Gastroesophageal sphincter (tissue), 4 donors: ENCODE measurements around the gene FOSL2. TPM values are rescaled to one million over a fixed set of nuclear protein-coding genes. Genes with fewer than 3 reads are reported as not detected.

ENCODE experiments used
- ATAC-seq: fragments of 150-250 bp; one replicate; pipeline ENCODE4 v1.9.1; 2016; ENCODE audit warnings: mild to moderate bottlenecking, moderate library complexity
- H3K27ac ChIP-seq, 4 donors: fragments of 200-600 bp; sonication (generic) in 3 of 4; 1 replicate in 3 of 4; 2 replicates in 1 of 4; pipeline ENCODE4 v1.5.1; 2016 to 2019
- H3K27me3 ChIP-seq: fragments of 200-600 bp; sonication (generic); one replicate; pipeline ENCODE4 v1.5.1; 2019
- H3K36me3 ChIP-seq, 2 donors: fragments of 200-600 bp; sonication (generic); one replicate each; pipeline ENCODE4 v1.5.1; 2019; ENCODE audit warnings: control low read depth in 1 of 2
- H3K4me1 ChIP-seq, 3 donors: fragments of 200-600 bp; sonication (generic); 1 replicate in 2 of 3; 2 replicates in 1 of 3; pipeline ENCODE4 v1.5.1; 2016 to 2019; ENCODE audit warnings: control low read depth in 2 of 3
- H3K4me3 ChIP-seq, 2 donors: fragments of 200-600 bp; sonication (generic); one replicate each; pipeline ENCODE4 v1.5.1; 2019; ENCODE audit warnings: mild to moderate bottlenecking in 1 of 2, moderate library complexity in 1 of 2
- H3K9me3 ChIP-seq, 3 donors: fragments of 200-600 bp; sonication (generic); one replicate each; pipeline ENCODE4 v1.5.1; 2017 to 2019; ENCODE audit warnings: control low read depth in 2 of 3
- EP300 ChIP-seq: sonication (generic); formaldehyde crosslinking; IDR thresholded peaks from one replicate; pipeline ENCODE4 v1.6.1; 2017; ENCODE audit warnings: antibody characterized with exemption, mild to moderate bottlenecking
- POLR2A ChIP-seq, 2 donors: fragments of 450-650 bp; IDR thresholded peaks; one replicate each; pipeline ENCODE4 v1.6.1; 2017; ENCODE audit warnings: antibody characterized with exemption in 2 of 2, mild to moderate bottlenecking in 2 of 2, moderate library complexity in 1 of 2
- POLR2AphosphoS5 ChIP-seq: sonication (generic); formaldehyde crosslinking; IDR thresholded peaks from one replicate; pipeline ENCODE4 v1.6.1; 2017; ENCODE audit warnings: antibody characterized with exemption
- whole genome bisulfite sequencing, 2 donors: methylation state at CpG; one replicate each; pipeline ENCODE4 v1.1.5; 2018; ENCODE audit warnings: low coverage in 1 of 2; 5-methylcytosine and 5-hydroxymethylcytosine counted together
- total RNA-seq, 4 donors: library from RNA; depleted of rRNA; stranded (reverse); fragments of >200 nt; gene quantifications; one replicate each; pipeline ENCODE4 v1.1.0, GENCODE V29; 2016
- TF ChIP-seq, protein P1 (sequence below), 4 experiments: fragments of 200-600 bp in 2 of 4; fragments of 450-650 bp in 2 of 4; sonication (generic) in 1 of 4; IDR thresholded peaks; one replicate each; pipeline ENCODE4 v1.5.1; 2017 to 2019; ENCODE audit warnings: antibody characterized with exemption in 4 of 4, mild to moderate bottlenecking in 2 of 4, moderate library complexity in 2 of 4

The FOSL2 gene
- total RNA-seq, 4 donors from 2014 or later, result 75.3 to 152 (median 132) TPM

DNA sequence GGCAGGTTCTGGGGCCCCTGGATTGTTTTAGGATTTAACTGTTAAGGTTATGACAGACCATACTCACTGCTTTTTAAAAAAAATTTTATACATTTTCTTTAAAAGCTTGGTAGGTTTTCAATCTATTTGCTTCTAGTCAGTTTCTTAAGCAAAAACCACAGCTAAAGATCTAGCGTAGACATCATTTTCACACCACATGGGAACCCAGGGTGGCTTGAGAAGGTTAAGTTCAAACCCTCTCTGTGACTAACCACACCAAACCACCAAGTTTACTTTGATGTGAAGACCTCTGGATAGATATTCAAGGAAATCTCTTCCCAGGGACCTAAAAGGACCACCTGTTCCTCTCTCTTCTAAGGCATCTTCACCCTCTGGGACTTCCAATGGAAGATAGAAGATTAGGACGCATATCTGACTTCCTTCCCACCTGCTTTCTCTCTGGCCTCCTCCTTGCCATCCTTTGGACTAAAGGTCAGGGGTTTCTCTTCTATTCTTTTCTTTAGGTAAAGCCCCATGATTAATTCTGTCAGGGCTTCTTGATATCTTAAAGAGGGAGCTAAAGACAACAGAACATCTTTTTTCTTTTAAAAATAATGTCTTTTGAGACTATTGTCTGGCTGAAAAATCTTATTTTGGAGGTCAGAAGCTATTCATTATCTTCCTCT is 32.3 kb downstream of the FOSL2 start:
- no peaks in the 10 kb centered on the region for H3K9me3 ChIP-seq
- H3K36me3 ChIP-seq, result peaks cover 0 to 16% of the 10 kb centered on the region in 2 donors
- no peaks in the 10 kb centered on the region for H3K27me3 ChIP-seq
- no peak overlapping the region for H3K4me3 ChIP-seq
- H3K4me1 ChIP-seq, result peaks cover 0 to 9% (median 0%) of the 10 kb centered on the region in 3 donors
- H3K27ac ChIP-seq, result no peak overlapping the region
- no peak for ATAC-seq
- no peak for TF ChIP-seq POLR2AphosphoS5
- no peak for TF ChIP-seq POLR2A (IDR thresholded peaks at IDR 0.05)
- TF ChIP-seq, protein P1, sequence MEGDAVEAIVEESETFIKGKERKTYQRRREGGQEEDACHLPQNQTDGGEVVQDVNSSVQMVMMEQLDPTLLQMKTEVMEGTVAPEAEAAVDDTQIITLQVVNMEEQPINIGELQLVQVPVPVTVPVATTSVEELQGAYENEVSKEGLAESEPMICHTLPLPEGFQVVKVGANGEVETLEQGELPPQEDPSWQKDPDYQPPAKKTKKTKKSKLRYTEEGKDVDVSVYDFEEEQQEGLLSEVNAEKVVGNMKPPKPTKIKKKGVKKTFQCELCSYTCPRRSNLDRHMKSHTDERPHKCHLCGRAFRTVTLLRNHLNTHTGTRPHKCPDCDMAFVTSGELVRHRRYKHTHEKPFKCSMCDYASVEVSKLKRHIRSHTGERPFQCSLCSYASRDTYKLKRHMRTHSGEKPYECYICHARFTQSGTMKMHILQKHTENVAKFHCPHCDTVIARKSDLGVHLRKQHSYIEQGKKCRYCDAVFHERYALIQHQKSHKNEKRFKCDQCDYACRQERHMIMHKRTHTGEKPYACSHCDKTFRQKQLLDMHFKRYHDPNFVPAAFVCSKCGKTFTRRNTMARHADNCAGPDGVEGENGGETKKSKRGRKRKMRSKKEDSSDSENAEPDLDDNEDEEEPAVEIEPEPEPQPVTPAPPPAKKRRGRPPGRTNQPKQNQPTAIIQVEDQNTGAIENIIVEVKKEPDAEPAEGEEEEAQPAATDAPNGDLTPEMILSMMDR (IDR thresholded peaks at IDR 0.05), result no peak
- TF ChIP-seq EP300, result no peak
- WGBS, 2 donors, result 90 to 100% methylated on average over 2 of the region's 2 CpGs

DNA sequence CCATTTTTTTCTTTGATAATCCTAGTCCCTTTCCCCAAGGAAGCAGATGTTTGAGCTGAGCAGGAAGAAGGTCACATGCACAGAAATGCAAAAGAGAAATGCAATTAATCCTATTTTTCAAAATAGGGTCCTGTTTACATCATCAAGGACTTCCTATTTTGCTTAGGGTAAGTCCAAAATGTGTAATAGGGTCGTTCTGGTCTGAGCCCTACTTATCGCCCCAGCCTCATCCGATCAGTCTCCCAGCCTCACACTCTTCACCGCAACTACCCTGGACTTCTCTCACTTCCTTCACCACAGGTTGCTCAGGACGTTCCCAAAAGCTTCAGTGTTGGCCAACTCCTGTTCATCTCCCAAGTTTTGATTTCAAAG is 32.8 kb downstream of the FOSL2 start:
- no peak overlapping the region for H3K4me3 ChIP-seq
- H3K4me1 ChIP-seq, result peaks cover 0 to 9% (median 0%) of the 10 kb centered on the region in 3 donors
- ATAC-seq, result no peak
- WGBS, 2 donors, result 59 to 83% methylated on average over 5 of the region's 5 CpGs
- no peak overlapping the region for H3K27ac ChIP-seq
- H3K9me3 ChIP-seq, result no peaks in the 10 kb centered on the region
- no peaks in the 10 kb centered on the region for H3K27me3 ChIP-seq
- H3K36me3 ChIP-seq, result peaks cover 0 to 11% of the 10 kb centered on the region in 2 donors
- no peak for TF ChIP-seq POLR2AphosphoS5
- no peak for TF ChIP-seq POLR2A (IDR thresholded peaks at IDR 0.05)
- TF ChIP-seq EP300, result no peak
- TF ChIP-seq, protein P1 (IDR thresholded peaks at IDR 0.05), result no peak

DNA sequence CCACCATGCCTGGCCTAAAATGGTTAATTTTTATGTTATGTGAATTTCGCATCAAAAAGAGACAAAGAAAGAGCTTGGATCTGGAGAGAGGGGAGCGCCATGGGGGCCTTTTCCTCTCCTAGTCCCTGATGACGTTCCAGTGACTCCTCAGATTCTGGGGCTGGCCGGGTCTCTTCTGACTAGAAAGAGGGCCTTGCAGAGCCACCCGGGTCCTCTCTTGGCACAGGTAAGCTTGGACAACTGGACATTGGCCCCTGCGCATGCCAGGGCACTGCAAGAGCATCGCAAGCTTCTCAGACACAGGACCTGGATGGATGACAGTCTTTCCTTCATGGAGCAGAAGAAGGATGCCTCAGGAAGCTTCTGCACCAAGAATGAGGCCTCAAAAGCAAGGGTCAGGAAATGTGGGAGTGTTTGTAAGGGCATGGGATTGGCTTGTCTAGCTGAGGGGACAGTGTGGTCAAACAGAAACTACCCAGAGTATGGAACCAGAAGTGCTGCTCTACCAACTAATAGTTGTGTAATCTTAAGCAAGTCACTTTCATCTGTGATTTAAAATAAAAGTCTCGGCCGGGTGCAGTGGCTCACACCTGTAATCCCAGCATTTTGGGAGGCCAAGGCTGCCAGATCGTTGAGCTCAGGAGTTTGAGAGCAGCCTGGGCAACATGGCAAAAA is 35.2 kb downstream of the FOSL2 start:
- H3K36me3 ChIP-seq, result peaks cover 0 to 8% of the 10 kb centered on the region in 2 donors
- H3K4me3 ChIP-seq, result no peak overlapping the region
- no peak overlapping the region for H3K27ac ChIP-seq
- WGBS, 2 donors, result 90% methylated on average over 2 of the region's 10 CpGs; no CpG with 5 or more reads in 1 of the 2 donors
- H3K27me3 ChIP-seq, result no peaks in the 10 kb centered on the region
- peaks cover 0 to under 1% (median 0%) of the 10 kb centered on the region in 3 donors for H3K9me3 ChIP-seq
- ATAC-seq, result no peak
- TF ChIP-seq POLR2A (IDR thresholded peaks at IDR 0.05), result no peak
- TF ChIP-seq EP300, result no peak
- TF ChIP-seq, protein P1 (IDR thresholded peaks at IDR 0.05), result no peak
- no peak for TF ChIP-seq POLR2AphosphoS5
- peaks cover 0 to 9% (median 0%) of the 10 kb centered on the region in 3 donors for H3K4me1 ChIP-seq

DNA sequence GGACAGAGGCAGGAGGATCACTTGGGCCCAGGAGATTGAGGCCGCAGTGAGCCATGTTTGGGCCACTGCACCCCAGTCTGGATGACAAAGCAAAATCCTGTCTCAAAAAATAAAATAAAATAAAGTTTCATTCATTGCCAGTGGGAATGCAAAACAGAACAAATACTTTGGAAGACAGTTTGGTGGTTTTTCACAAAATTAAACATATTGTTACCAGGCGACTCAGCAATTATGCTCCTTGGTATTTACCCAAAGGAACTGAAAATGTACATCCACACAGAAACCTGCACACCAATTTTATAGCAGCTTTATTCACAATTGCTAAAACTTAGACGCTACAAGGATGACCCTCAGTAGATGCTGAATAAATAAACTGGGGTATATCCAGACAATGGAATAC is 35.8 kb downstream of the FOSL2 start:
- ATAC-seq, result no peak
- Histone ChIP-seq H3K4me3 (no peak overlapping the region), H3K27me3 (no peaks in the 10 kb centered on the region), H3K4me1 (peaks cover 0 to 8% (median 0%) of the 10 kb centered on the region in 3 donors), H3K36me3 (peaks cover 0 to 8% of the 10 kb centered on the region in 2 donors), H3K27ac (no peak overlapping the region), H3K9me3 (peaks cover 0 to 7% (median 0%) of the 10 kb centered on the region in 3 donors)
- 80 to 88% methylated on average over 3 of the region's 3 CpGs for WGBS, 2 donors
- TF ChIP-seq POLR2AphosphoS5 (no peak), EP300 (no peak), POLR2A (IDR thresholded peaks at IDR 0.05) (no peak)
- TF ChIP-seq, protein P1 (IDR thresholded peaks at IDR 0.05), result no peak
